ENCODE measurements around the gene SMIM5.
"Not testable (repeated sequence)": the region's sequence is repeated elsewhere in the genome, so short reads cannot be mapped to it uniquely, and the experiment has no call there.

Gene SMIM5

DNA sequence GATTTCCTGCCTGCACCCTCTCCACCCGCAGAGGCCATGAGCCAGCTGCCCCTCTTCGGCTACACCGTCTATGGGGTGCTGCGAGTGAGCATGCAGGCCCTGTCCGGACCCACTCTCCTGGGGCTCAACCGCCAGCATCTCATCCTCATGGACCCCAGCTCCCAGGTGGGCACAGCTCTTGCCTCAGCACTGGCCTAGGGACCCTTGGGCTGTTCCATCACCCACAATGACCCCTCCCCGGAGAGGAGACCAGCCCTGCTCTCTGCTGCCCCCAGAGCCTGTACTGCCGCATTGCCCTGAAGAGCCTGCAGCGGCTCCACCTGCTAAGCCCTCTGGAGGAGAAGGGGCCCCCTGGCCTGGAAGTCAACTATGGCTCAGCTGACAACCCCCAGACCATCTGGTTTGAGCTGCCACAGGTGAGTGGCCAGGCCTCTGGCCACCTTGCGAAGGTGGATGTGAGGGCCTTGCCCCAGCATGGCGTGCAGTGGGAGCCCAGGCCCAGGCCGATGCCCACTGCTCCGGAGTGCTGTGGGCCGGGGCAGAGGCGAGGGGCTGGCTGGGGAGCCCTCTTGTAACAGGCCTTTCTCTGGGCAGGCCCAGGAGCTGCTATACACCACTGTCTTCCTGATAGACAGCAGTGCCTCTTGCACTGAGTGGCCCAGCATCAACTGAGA is 7.3 kb upstream of the SMIM5 start:
- peak in 1 of 2 donors; percentile 50 for ATAC-seq

DNA sequence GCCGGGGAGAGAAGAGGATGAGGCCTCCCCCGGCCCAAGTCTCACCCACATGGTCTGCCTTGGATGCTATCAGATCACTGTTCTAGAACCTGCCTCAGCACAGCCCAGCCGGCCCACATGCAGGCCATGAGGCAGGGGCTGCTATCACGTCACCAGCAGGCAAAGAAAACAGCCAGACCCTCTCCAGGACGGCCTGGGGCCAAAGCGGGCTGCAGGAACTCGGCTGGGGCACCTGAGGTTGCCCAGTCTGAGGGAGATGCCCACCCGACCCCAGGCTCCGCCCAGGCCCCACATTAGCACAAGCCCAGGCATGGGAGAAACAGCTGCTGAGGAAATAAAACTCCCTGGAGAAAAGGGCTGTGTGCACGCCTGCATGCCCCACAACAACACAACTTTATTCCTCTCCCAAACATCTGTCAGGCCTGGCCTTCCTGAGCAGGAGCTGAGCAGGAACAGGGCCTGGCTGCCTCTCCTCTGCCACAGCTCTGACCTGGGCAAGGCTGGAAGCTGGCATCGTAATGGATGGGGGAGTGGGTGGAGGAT is 6.7 kb upstream of the SMIM5 start:
- no peak for ATAC-seq

DNA sequence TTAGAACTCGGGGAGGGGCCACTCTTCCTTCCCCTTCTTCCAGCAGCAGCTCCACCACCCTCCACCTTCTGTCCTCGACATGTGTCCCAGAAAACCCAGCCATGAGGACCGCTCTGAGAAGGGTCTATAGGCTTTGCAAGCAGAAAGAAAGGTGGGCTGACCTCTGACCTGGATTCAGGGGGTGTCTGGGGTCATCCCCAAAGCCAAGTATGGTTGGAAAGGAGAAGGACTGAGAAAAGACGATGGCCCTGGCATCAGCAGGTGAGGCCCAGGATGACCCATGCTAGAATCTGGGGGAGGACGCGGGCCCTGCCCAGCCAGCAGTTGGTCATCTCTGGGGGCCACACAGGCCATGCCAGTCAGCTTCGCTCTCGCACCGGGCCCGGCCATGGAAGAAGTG is 6.1 kb upstream of the SMIM5 start:
- ATAC-seq: no peak

DNA sequence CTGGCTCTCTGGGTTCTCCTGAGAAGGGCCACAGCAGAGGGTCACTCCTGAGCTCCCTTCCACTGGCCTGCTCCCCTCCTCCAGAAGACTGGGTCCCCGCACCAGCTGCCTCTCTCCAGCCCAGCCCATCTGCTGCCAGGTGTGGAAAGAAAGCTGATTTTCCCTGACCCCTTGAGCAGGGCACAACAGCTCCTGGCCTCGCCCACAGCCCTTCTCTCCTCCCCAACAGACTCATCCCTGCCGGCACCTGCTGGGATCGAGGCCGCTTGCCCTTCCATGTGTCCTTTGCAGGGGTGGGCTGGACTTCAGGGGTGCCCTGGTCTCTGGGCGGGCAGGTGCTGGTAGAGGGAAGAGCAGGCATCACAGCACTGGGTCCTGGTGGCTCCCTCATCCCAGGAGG is 4.8 kb upstream of the SMIM5 start:
- ATAC-seq: no peak

DNA sequence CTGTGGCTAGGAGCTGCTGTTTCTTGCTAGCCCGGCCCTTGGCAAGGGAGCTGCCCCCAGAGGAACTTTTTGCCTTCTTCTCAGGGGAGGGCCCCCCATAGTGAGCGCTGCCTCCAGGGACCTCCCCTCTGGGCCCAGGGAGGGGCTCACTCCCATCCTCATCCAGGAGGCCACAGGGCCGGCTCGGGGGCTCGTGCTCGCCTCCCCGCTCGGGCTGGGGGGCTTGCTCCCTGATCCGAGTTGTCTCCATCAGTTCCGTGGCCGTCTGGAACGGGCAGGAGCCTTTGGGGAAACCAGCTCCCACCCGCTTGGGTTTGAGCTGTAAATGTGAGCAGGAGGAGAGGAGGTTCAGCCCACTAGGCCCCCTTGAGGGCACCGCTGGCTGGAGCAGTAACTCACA is 4.1 kb upstream of the SMIM5 start:
- no peak for ATAC-seq

DNA sequence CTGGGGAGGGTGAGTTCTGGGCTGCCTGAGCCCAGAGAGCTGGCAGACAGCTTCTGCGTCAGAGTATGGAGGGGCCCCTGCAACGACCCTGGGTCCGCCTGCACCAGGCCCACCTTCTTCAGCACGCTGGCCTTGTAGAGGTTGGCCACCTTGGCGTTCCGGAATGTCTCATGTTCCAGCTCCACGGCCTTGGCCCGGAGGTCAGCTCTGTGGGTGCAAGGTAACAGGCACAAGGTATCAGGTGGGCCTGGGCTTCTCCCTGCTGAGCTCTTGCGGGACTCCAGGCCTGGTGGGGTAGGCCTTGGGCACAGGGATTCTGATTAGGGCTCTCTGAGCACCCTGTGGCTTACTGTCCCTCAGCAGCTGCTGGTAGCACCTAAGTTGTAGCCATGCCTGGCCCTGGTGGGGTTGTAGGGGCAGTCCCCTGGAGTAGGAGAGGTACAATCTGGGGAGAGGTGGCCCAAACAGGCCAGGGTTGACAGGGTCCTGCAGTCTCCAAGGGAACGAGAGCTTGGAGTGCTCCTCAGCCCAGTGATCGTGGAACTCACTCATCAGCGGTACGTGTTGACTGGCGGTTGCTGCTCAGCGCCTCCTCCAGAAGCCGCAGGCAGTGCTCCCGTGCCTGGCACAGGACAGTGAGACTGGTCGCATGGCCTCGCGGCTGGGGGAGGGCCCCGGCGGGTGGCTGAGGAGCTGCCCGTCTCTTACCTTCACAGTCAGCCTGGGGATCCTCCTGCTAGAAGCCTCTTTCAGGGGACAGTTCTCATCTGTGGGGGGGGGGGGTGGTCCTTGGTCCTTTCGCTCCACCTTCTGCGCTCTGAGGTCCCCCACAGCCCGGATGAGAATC is 2.9 kb upstream of the SMIM5 start:
- no peak for ATAC-seq

DNA sequence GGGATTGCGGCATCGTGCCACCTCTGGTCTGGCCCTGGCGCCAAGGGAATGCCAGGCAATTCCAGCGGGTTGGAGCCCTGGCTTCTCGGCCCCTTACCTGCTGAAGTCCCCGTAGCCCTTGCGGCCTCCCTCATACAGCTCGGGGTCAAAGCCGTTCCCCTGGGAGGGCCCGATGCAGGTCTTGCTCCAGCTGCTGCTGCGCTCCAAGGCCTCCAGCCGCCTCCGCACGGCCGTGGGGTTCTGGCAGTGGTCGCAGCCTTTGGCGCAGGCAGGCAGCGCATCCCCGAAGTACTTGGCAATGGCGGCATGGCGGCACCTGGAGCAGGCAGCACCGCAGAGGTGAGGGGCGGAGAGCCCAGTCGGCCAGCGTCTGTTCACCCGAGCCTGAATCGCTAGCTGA is 1.9 kb upstream of the SMIM5 start:
- ATAC-seq: no peak

DNA sequence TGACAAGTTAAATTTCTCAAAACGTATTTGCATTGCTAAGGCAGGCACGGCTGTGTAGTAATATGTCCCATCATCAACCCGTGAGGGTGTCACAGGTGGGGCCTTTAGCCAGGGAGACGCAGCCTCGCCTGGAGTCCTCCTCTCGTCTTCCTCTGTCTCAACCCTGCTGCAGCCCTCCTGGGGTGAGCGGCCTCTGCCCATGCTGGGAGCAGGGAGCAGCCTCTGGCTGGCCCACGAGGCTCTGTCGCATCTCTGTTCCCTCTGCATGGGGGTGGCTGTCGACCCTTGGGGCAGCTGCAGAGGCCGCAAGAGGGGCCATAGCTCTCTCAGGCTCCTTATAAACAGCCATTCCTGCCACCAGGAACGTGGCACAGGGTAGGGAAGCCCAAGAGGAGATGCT is 806 bp upstream of the SMIM5 start:
- no peak for ATAC-seq

DNA sequence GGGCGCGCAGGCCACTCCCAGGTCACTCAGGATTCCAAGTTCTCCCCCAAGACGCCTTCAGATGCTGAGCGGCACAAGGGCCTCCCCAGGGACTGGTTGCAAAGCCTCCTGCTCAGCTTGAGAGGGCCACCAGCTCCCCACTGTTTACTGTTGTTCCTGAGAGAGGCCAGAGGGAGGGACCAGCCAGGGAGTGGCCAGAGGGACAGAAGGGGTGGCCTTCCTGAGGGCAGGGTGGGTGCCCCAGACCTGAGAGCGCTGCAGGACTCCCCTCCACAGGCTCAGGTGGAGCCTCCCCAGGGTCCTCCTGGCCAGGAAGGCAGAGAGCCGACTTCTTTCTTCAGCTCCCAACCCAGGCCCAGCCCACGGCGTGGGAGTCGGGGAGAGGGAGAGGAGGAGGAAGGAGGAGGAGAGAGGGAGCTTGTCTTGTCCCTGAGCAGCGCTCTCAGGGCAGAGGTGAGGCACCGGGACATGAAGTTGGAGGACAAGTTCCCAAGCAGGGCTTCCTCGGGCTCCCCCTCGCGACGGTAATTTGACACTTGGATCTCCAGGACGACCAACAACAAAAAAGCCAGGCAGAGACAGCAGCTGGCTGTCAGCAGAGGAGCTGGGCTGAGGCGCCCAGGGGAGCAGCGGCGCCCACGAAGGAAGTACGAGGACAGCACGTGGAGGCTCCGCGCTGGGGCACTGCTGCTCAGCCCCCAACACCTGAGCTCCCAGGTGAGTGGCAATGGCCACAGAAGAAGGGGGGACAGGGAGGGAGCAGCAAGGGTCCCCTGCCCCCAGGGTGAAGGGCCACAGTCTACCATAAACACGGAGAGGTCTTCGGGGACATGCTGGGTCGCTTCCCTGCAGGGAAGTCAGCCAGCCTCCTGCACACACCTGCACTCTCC is 497 bp downstream of the SMIM5 start:
- ATAC-seq: no peak

DNA sequence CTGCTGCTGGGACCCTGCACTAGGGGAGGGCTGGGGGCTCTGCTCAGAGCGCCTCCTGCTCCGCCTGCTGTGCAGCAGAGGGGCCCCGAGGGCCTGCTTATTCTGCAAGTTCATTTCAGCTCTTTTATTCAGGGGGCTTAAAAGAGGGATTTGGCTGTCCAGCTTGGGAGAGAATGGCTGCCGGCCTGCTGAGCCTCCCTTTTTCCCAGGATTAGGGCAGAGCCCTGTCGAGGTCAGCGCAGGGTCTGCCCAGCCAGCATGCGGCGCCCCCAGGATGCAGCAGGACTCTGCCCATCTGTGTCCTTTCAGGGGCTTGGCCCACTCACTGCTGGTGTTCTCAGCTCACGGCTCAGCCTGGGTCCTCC is 1.1 kb downstream of the SMIM5 start:
- no peak for ATAC-seq

DNA sequence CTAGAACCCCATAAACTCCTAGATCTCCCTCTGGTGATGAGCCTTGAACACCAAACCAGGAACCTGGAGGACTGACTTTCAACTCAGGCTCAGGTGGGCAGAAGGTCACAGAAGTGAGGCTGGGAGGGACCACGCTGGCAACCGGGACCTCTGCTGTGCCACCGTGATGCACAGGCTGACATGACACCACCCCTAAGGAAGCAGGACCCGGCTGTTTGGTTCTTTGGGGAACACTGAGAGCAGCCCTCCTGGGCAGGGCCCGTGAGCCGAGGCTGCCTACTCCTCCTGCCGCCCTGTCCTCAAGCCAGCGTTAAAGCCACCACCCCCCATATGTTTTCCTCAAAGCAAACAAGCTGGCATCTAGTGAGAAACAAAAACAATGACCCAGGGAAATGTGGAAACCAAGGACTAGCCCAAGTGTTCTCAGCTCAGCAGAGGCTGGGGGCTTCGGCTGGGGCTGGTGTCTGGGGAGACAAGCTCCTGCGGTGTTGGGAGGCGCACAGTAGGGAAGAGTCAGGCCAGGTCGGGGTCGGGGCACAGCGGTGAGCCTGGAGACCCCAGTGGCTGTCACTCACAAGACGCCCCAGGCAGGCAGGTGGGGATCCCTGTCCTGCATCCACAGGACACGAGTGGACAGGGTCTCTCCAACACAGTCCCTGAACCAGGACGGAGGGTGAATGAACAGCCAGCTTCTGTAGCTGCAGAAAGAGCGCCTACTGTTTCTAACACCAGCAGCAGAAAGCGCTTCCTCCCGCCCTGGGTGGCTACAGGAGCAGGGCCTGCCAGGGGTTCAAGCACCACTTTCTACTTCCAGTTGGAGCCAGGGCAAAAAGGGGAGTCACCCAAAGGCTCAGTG is 1.7 kb downstream of the SMIM5 start:
- ATAC-seq: no peak

DNA sequence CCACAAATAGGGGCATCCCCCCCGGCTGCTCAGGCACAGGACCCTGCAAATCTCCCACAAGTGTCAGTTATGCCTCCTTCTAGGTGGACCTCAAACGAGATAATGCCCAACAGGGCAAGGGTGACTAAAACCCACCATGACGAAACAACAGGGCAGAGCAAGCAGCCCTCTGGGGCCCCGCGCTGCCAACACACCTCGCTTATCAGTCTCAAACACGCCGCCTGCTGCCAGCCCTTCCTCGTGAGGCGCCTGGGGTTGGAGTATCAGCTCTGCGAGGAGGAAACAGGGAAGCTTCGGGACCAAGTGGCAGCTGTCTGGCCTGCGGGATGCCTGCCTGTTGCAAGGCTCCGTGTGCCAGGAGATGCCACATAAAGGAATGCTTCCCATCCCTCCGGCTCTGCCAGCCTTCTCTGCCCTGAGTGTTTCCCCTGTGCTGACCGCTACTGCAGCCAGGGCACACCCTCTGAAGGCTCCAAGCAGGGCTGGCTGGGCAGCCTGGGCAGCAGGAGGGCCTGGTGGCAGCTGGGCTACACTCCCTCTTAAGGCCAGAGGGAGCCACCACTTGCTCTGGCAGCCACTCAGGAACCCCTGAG is 2.5 kb downstream of the SMIM5 start:
- ATAC-seq: no peak

DNA sequence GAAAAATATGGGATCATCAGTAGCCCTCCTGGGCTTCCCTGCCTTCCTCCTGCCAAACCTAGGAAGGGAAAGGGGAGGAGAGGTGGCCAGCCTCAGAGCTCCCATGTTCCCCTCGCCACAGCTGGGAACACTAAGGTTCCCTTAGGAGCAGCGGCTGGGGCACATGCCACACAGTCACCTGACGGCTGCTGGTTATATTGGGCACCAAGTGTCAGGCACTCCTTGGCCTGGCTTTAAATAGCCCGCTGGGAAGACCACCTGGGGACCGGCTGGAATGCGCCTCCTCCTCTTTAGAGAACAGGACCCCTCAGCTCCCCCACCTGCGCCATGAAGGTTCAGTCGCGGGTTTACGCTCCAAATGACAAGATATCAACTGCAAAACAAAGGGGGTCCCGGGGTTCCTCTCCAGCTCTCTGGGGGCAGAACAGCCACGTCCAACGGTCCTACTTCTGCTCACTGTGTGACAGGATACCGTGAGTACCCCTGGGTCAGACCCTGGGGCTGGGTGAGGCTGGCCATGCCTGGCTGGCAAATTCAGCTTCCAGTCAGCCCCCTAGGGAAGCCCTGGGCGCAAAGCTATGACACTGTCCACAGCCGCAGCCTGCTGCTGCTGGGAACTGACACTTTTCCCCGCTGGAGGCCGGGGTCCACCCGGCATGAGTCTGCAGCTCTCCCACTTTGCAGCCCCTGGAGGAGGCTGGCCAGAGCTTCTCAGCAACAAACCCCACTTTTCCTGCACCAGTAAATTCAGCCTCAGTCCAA is 3.3 kb downstream of the SMIM5 start:
- no peak for ATAC-seq

DNA sequence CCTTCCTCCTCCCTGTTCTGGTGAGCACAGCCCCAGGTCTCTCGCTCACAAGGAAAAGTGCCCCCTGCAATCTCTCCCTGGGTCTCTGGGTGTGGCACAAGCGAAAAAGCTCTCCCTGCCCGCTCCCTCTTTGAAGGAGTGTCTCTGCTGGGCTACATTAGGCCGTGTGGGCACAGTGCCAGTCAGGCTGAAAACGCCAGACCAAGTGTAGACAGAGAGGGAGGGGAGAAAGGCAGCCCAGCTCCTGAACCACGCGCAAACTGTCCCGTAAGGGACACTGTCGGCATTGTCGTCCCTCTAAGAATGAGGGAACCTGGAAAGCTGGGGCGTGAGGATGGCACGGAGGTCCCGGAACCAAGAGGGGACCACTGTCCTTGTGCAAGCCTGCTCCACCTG is 3.9 kb downstream of the SMIM5 start:
- ATAC-seq: no peak

DNA sequence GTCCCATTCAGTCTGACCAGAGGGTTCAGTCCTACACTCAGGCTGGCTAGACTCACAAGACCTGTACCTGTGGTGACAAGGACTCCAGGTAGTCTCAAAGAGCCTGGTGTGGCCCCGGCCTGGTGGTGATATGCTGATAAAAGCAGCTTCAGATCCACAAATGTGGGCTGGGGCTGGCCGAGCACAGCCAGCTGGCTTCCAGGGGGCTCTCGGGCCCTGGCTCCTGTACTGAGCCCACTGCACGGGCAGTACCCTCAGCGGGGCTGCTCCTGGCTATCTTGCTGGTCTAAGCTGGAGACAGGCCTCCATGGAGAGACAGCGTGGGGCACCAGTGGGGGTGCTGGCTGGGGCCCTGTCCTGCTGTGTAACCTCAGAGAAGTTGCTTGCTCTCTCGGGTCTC is 4.3 kb downstream of the SMIM5 start:
- no peak for ATAC-seq

DNA sequence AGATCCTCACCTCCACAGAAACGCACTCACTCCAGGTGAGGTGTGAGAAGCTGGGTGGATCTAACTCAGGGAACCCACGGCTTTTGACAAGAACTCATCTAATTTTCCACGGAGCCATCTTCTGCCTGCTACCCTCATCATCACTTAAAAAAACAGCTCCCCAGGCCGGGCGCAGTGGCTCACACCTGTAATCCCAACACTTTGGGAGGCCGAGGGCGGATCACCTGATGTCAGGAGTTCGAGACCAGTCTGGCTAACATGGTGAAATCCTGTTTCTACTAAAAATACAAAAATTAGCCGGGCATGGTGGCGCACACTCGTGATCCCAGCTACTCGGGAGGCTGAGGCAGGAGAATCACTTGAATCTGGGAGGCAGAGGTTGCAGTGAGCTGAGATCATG is 4.8 kb downstream of the SMIM5 start:
- ATAC-seq: not testable (repeated sequence)

DNA sequence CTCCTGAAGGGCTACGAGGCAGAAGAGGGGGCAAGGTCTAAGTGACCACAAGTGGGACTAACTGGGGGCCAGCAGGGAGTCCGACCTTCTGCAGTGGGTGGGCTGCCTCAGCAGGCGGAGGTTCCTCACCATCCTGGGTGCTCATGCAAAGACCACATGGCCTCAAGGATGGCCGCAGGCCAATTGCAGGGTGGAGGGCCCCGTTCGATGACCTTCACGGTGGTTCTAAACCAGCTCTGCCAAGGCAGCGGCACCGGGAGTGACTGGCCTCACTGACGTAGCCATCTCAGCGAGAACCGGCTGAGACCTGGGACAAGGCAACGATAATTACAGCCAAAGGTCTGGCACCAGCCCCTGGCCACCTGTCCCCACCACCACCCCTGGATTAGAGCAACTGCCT is 5.7 kb downstream of the SMIM5 start:
- ATAC-seq: no peak

DNA sequence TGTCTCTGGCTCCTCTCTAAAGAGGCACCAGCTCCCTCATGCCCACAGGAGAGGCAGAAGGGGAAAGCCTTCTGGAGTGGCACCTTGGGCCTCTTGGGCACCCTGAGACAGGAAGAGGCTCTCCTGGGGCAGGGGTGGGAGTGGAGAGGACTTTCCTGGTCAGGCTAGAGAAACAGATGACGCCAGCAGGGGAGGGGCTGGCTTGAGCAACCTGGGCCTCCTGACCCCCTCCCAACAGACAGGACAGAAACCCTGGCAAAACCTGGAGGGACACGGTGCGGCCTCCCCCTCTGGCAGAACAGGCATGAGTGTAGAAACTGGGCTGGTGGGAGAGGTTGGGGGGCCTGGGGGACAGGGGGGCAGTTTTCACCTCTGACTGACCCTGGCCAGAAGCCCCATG is 6.1 kb downstream of the SMIM5 start:
- ATAC-seq: no peak

DNA sequence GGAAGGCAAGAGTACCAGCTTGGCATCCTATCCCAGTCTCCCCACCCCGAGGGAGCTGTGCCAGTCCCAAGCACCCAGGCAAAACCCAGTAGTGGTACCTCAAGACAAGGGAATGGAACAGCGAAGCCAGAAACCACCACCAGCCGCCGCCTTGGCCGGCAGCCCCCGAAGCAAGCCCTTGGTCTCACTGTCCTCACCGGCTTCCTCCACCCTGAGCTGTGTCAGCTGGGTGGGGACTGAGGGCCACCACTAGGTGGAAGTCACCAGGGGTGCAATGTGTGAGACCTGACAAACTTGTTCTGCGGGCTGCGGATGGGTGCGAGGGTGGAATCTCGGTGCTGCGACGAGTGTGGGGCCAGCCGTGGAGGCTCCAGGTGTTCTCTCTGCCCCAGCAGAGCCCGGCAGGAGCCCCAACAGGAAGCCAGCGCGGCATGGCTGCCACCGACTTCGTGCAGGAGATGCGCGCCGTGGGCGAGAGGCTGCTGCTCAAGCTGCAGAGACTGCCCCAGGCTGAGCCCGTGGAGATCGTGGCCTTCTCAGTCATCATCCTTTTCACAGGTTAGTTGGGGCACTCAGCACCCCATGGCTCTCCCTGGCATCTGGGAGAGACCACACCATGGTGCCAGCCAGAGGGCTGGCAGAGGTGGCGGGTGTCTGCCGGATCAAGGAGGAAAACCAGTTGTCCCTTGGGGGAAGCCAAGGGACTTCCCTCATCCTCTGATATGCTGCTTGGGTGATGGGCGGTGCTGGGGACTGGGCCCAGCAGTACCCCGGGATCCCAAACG is 6.7 kb downstream of the SMIM5 start:
- ATAC-seq: no peak

DNA sequence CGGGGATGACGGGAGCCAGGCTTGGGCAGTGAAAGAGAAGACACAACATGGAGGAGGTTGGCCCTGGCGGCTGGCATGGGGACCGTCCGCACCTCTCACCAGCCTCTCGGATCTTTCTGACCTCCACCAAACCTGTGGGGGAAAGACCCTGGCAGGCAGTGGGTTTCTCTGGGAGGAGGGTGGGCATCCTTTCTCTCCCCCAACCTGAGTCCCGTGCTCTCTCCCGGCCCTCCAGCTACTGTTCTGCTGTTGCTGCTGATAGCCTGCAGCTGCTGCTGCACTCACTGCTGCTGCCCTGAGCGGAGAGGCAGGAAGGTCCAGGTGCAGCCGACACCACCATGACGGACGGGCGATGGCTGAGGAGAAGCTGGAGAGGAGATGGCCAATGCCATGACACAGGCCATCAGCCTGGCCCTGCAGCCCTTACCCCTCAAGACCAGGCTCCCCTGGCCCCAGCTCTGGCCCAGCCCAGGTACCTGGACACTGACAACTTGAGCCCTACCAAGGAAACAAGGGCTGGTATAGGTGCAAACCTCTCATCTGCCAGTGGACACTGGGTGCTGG is 7.4 kb downstream of the SMIM5 start:
- ATAC-seq: no peak
